ENCODE data around the gene LRP1B.

The LRP1B gene

DNA sequence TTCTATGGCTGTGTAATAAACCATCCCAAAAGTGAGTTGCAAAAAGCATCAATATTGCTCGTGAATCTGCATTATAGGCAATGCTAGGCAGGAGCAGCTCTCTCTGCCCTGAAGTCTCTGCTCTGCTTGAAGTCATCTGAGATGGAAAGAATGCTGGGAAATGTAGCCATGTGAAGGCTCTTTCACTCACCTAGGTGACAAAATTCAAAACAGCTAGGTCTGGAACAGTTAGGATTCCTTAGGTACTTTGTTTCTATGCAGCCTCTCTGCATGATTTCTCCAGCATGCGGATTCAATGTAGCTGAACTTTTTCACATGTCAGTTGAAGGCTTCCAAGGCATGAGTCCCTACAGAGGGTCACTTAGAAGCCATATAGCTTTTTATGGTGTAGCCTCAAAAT, 1383.7 kb downstream of the LRP1B start:
- DNase-seq = no peak
- in situ Hi-C loops (cut with HindIII; ENCODE audit: low pct_ligation_motif_present, low pct_unique_long_range_greater_than_20kb, low sequenced_read_pairs) = no loop called here

GRCh38 chr2:140744379-140744778, 1386.4 kb downstream of the LRP1B start:
- in situ Hi-C loops (cut with HindIII; ENCODE audit: low pct_ligation_motif_present, low pct_unique_long_range_greater_than_20kb, low sequenced_read_pairs) = no loop called here
- DNase-seq = no peak

DNA sequence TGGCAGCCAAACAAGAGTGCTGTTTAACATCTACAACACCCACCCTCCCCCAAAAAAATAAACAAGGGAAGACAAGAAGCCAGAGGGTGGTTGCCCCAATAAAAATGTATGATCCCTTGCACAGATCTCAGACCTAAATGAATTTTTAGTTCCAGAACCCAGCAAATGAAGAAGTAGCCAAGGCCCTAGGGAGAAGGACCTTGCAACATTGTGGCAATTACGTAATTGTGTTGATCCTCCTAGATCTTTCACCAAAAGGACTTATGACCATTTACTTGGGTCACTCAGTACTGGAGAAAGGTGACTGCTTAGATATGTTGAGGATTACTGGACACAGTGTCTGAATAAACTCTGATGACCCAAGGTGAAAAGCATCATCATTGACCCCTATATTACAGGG, 1393.8 kb downstream of the LRP1B start:
- no peak for DNase-seq
- in situ Hi-C loops (cut with HindIII; ENCODE audit: low pct_ligation_motif_present, low pct_unique_long_range_greater_than_20kb, low sequenced_read_pairs) = no loop called here

DNA sequence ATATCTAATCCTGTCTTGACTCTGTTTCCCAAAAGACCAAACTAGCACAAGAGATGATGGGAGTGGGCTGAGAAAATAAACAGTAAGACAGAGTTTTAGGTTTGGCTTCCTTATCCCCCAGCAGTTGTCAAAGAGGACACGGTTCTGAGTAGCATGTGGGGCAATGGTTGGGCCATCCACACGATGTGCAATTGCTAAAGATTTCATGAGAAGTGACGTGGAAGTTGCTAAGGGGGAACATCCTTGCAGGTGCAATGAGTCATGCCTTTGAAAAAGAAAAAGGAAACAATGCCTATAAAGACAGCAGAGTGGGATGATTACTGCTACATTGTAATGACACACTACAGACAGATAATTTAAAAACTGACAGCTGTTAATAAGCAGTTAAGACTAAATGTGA, 1395.8 kb downstream of the LRP1B start:
- in situ Hi-C loops (cut with HindIII; ENCODE audit: low pct_ligation_motif_present, low pct_unique_long_range_greater_than_20kb, low sequenced_read_pairs) = no loop called here
- DNase-seq = no peak

- in situ Hi-C loops (cut with HindIII; ENCODE audit: low pct_ligation_motif_present, low pct_unique_long_range_greater_than_20kb, low sequenced_read_pairs) = no loop called here
- no peak for DNase-seq
Measured at GRCh38 chr2:140718999-140719398, 1411.8 kb downstream of the LRP1B start.

DNA sequence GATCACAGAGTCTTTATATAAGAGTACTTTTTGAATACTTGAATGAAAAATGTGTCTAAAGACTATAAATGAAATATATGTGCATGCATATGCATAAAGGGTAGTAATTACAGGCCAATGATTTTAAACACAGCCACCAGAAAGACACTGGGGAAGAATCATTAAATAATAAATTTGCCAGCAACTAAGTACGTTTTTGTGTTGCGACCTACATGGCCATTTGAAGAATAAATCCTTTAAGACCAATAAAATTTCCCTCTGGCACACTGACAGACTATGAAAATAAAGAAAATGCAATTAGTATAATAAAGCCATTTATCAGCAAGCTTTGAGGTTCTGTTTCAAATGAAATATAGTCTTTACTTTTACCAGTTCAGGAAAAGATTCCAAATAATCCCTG, 1413.3 kb downstream of the LRP1B start:
- no peak for DNase-seq
- in situ Hi-C loops (cut with HindIII; ENCODE audit: low pct_ligation_motif_present, low pct_unique_long_range_greater_than_20kb, low sequenced_read_pairs) = no loop called here

DNA sequence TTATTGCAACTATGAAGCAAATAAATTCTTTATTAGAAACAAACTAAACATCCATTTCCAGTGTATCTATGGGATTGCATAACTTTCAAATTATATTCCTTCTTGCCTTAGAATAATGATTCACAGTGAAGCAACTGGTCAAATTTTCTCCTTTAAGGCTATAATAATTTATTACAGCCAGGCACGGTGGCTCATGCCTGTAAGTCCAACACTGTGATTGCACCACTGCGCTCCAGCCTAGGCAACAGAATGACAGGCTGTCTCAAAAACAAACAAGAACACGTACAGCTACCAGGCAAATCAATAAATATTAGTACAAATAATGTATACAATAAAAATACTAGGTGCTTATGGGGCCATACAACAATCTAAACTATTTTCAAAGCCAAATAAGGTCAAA, 1416.2 kb downstream of the LRP1B start:
- DNase-seq = no peak
- in situ Hi-C loops (cut with HindIII; ENCODE audit: low pct_ligation_motif_present, low pct_unique_long_range_greater_than_20kb, low sequenced_read_pairs) = no loop called here

GRCh38 chr2:140711867-140712266, 1418.9 kb downstream of the LRP1B start:
- in situ Hi-C loops (cut with HindIII; ENCODE audit: low pct_ligation_motif_present, low pct_unique_long_range_greater_than_20kb, low sequenced_read_pairs) = no loop called here
- no peak for DNase-seq

- in situ Hi-C loops (cut with HindIII; ENCODE audit: low pct_ligation_motif_present, low pct_unique_long_range_greater_than_20kb, low sequenced_read_pairs) = no loop called here
- DNase-seq = no peak
Measured at GRCh38 chr2:140701726-140702125, 1429.1 kb downstream of the LRP1B start.

- in situ Hi-C loops (cut with HindIII; ENCODE audit: low pct_ligation_motif_present, low pct_unique_long_range_greater_than_20kb, low sequenced_read_pairs) = no loop called here
- no peak for DNase-seq
Measured at GRCh38 chr2:140698636-140699035, 1432.2 kb downstream of the LRP1B start.

- in situ Hi-C loops (cut with HindIII; ENCODE audit: low pct_ligation_motif_present, low pct_unique_long_range_greater_than_20kb, low sequenced_read_pairs) = no loop called here
Measured at GRCh38 chr2:140696449-140696848, 1434.4 kb downstream of the LRP1B start.

DNA sequence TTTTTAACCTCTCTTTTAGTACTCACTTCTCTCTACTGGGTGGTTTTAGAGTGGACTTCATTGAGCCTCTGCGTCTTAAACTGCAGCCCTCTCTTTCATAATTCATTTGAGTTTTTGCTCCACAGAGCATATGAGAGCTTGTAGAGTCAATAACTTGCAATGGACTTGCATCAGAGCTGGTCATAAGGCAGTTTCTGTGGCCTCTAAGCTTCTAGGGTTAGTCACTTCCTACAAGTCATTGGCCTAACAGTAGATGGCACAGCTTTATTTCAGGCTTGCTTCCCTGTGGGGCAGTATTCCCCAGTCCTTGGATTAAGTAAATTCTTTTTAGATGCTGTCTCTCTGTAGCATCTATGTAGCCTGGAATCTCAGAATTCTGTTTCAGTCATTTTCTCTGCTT, 1435.7 kb downstream of the LRP1B start:
- in situ Hi-C loops (cut with HindIII; ENCODE audit: low pct_ligation_motif_present, low pct_unique_long_range_greater_than_20kb, low sequenced_read_pairs) = no loop called here
- peak; percentile 58 for DNase-seq

More at GRCh38 chr2:140696449-140696848, 1434.4 kb downstream of the LRP1B start:
- DNase-seq = no peak

- DNase-seq = no peak
- in situ Hi-C loops (cut with HindIII; ENCODE audit: low pct_ligation_motif_present, low pct_unique_long_range_greater_than_20kb, low sequenced_read_pairs) = no loop called here
Measured at GRCh38 chr2:140687825-140688224, 1443.0 kb downstream of the LRP1B start.

- in situ Hi-C loops (cut with HindIII; ENCODE audit: low pct_ligation_motif_present, low pct_unique_long_range_greater_than_20kb, low sequenced_read_pairs) = no loop called here
- no peak for DNase-seq
Measured at GRCh38 chr2:140683658-140684057, 1447.2 kb downstream of the LRP1B start.

DNA sequence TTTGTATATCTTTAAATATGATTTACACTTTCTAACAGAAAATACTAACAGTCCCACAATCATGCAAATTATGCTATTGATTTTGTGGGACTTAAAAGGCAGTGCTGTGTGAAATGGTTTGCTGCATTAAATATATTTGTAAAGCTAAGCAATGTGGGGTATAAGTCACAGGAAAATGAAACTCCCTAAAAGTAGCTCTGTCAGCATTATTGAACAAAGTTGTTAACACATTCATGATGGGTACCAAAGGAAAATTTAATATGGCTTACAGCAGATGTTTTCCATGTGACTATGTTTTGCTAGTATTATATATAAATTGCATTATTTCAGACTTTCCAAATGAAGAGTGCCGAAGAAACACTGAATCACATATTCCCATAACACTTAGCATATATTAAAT, 1450.0 kb downstream of the LRP1B start:
- no peak for DNase-seq
- in situ Hi-C loops (cut with HindIII; ENCODE audit: low pct_ligation_motif_present, low pct_unique_long_range_greater_than_20kb, low sequenced_read_pairs) = no loop called here

GRCh38 chr2:140679752-140680151, 1451.1 kb downstream of the LRP1B start:
- in situ Hi-C loops (cut with HindIII; ENCODE audit: low pct_ligation_motif_present, low pct_unique_long_range_greater_than_20kb, low sequenced_read_pairs) = no loop called here
- no peak for DNase-seq

DNA sequence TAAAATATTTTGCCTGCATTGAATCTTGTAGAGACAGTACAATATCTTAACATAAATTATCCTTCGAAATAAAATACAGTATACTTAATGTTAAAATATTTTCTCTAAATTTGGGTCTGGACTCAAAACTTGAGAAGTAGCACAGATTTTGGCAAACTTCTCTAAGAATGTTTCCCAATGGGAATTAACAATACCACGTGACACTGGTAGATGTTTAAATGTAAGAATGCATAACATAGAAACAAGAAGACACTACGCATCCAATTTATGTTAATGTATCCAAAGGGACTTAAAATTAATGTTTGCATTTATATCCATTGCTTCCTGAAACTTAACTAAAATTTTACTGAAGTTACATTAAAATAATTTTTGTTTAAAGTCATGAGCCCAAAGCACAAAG, 1460.9 kb downstream of the LRP1B start:
- no peak for DNase-seq
- in situ Hi-C loops (cut with HindIII; ENCODE audit: low pct_ligation_motif_present, low pct_unique_long_range_greater_than_20kb, low sequenced_read_pairs) = no loop called here

DNA sequence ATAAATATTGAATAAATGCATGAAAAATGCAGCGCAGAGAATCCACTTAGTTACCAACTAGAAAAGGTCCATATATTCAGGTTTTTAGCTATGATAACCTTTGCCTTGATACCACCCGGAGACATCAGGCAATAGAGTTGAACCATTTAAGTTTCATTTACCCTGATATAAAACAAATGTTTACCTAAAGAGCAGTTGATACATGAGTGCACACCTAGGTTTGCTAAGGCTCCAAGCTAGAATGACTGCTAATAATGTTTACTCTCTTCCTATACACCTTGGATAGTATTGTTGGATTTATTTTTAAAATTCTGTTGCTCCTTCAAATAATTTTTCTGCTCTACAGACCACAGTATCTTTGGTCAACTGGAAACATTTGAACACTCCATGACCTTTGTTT, 1463.6 kb downstream of the LRP1B start:
- no peak for DNase-seq
- in situ Hi-C loops (cut with HindIII; ENCODE audit: low pct_ligation_motif_present, low pct_unique_long_range_greater_than_20kb, low sequenced_read_pairs) = no loop called here

DNA sequence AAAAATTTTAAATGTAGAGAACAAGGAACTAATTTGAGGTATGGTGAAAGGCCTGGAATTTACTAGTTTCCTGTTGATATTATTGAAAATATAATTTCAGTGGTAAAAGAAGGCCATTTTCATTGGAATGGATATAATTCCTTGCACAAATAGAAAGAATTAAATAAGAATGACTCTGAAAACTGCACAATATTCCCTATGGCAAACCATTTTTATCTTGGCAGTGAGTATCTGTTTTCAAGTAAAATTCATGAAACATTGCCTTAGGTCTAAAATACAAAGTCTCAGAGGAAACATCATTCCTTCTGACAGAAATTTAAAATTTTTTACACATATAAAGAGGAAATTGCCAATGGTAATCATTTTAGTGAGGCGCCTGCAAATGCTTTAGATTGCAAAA, 1468.3 kb downstream of the LRP1B start:
- no peak for DNase-seq
- in situ Hi-C loops (cut with HindIII; ENCODE audit: low pct_ligation_motif_present, low pct_unique_long_range_greater_than_20kb, low sequenced_read_pairs) = no loop called here

- in situ Hi-C loops (cut with HindIII; ENCODE audit: low pct_ligation_motif_present, low pct_unique_long_range_greater_than_20kb, low sequenced_read_pairs) = no loop called here
- DNase-seq = peak; percentile 27
Measured at GRCh38 chr2:140658760-140659692, 1471.8 kb downstream of the LRP1B start.

Data from ACHN (cell line).